ENCODE measurements around the gene TTYH2. TPM values are rescaled to one million over a fixed set of nuclear protein-coding genes. Genes with fewer than 3 reads are reported as not detected.

Gene TTYH2
- total and polyA plus RNA-seq, 2 experiments from 2014 or later, result 1.4 to 3.9 TPM

DNA sequence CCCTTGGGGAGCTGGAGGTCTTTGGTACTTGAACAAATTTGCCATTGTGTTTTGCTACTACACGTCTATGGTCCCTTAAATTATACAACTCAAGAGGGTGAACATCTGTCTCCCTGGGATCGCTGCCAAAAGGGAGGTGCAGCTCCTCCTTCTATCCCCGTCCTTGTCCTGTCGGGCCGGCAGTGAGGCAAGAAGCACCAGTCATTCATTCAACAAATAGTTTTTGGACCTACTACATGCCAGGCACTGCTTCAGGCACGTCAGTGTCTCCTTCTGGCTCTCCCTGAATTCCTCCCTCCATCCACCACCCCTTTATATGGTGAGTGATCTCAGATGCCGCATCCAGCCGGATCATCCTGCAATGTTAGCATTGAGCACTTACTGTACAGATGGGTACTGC, 12.1 kb upstream of the TTYH2 start:
- no peak for TF ChIP-seq STAT1 (IDR thresholded peaks at IDR 0.05; ENCODE audit: unreplicated experiment)
- no peak for TF ChIP-seq EZH2 (IDR thresholded peaks at IDR 0.05; ENCODE audit: low read depth, unreplicated experiment)
- no peak for TF ChIP-seq ZNF331 (CRISPR knock-in tag; IDR thresholded peaks at IDR 0.05; ENCODE audit: low read depth)
- TF ChIP-seq, protein P1, sequence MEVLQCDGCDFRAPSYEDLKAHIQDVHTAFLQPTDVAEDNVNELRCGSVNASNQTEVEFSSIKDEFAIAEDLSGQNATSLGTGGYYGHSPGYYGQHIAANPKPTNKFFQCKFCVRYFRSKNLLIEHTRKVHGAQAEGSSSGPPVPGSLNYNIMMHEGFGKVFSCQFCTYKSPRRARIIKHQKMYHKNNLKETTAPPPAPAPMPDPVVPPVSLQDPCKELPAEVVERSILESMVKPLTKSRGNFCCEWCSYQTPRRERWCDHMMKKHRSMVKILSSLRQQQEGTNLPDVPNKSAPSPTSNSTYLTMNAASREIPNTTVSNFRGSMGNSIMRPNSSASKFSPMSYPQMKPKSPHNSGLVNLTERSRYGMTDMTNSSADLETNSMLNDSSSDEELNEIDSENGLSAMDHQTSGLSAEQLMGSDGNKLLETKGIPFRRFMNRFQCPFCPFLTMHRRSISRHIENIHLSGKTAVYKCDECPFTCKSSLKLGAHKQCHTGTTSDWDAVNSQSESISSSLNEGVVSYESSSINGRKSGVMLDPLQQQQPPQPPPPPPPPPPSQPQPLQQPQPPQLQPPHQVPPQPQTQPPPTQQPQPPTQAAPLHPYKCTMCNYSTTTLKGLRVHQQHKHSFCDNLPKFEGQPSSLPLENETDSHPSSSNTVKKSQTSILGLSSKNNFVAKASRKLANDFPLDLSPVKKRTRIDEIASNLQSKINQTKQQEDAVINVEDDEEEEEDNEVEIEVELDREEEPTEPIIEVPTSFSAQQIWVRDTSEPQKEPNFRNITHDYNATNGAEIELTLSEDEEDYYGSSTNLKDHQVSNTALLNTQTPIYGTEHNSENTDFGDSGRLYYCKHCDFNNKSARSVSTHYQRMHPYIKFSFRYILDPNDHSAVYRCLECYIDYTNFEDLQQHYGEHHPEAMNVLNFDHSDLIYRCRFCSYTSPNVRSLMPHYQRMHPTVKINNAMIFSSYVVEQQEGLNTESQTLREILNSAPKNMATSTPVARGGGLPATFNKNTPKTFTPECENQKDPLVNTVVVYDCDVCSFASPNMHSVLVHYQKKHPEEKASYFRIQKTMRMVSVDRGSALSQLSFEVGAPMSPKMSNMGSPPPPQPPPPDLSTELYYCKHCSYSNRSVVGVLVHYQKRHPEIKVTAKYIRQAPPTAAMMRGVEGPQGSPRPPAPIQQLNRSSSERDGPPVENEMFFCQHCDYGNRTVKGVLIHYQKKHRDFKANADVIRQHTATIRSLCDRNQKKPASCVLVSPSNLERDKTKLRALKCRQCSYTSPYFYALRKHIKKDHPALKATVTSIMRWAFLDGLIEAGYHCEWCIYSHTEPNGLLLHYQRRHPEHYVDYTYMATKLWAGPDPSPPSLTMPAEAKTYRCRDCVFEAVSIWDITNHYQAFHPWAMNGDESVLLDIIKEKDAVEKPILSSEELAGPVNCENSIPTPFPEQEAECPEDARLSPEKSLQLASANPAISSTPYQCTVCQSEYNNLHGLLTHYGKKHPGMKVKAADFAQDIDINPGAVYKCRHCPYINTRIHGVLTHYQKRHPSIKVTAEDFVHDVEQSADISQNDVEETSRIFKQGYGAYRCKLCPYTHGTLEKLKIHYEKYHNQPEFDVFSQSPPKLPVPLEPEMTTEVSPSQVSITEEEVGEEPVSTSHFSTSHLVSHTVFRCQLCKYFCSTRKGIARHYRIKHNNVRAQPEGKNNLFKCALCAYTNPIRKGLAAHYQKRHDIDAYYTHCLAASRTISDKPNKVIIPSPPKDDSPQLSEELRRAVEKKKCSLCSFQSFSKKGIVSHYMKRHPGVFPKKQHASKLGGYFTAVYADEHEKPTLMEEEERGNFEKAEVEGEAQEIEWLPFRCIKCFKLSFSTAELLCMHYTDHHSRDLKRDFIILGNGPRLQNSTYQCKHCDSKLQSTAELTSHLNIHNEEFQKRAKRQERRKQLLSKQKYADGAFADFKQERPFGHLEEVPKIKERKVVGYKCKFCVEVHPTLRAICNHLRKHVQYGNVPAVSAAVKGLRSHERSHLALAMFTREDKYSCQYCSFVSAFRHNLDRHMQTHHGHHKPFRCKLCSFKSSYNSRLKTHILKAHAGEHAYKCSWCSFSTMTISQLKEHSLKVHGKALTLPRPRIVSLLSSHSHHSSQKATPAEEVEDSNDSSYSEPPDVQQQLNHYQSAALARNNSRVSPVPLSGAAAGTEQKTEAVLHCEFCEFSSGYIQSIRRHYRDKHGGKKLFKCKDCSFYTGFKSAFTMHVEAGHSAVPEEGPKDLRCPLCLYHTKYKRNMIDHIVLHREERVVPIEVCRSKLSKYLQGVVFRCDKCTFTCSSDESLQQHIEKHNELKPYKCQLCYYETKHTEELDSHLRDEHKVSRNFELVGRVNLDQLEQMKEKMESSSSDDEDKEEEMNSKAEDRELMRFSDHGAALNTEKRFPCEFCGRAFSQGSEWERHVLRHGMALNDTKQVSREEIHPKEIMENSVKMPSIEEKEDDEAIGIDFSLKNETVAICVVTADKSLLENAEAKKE (CRISPR knock-in tag; IDR thresholded peaks at IDR 0.05), result no peak
- TF ChIP-seq JUNB (IDR thresholded peaks at IDR 0.05; ENCODE audit: unreplicated experiment), result no peak
- no peak for TF ChIP-seq CREB1 (CRISPR knock-in tag; IDR thresholded peaks at IDR 0.05; ENCODE audit: low read depth)
- TF ChIP-seq, protein P2, sequence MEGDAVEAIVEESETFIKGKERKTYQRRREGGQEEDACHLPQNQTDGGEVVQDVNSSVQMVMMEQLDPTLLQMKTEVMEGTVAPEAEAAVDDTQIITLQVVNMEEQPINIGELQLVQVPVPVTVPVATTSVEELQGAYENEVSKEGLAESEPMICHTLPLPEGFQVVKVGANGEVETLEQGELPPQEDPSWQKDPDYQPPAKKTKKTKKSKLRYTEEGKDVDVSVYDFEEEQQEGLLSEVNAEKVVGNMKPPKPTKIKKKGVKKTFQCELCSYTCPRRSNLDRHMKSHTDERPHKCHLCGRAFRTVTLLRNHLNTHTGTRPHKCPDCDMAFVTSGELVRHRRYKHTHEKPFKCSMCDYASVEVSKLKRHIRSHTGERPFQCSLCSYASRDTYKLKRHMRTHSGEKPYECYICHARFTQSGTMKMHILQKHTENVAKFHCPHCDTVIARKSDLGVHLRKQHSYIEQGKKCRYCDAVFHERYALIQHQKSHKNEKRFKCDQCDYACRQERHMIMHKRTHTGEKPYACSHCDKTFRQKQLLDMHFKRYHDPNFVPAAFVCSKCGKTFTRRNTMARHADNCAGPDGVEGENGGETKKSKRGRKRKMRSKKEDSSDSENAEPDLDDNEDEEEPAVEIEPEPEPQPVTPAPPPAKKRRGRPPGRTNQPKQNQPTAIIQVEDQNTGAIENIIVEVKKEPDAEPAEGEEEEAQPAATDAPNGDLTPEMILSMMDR (conservative IDR thresholded peaks at IDR 0.05; ENCODE audit: low read depth in 2 of 2), result no peak
- H3K9me2 ChIP-seq (ENCODE audit: insufficient read depth), result no peaks in the 10 kb centered on the region
- Mint-ChIP-seq H3K27me3 (ENCODE audit: insufficient read depth, low read depth, poor library complexity) (peaks cover 31% of the 10 kb centered on the region), H3K4me1 (peaks cover 28% of the 10 kb centered on the region), H3K9me3 (peaks cover 3% of the 10 kb centered on the region; the same call in 1 of the 3 replicates), H3K36me3 (ENCODE audit: low read depth) (peaks cover 29% of the 10 kb centered on the region), H3K4me3 (no peak overlapping the region; the same call in 2 of the 3 replicates), H3K27ac (no peak overlapping the region)
- peaks cover 12% of the 10 kb centered on the region for H4K20me1 ChIP-seq (replicated peaks; ENCODE audit: insufficient read depth)
- peaks cover 24% of the 10 kb centered on the region for H3K36me3 ChIP-seq (ENCODE audit: insufficient read depth)
- H3K27ac ChIP-seq (ENCODE audit: low read depth), result no peak overlapping the region
- peaks cover 15% of the 10 kb centered on the region for H3F3A ChIP-seq (replicated peaks; ENCODE audit: low read depth)
- H2AFZ ChIP-seq, result no peak overlapping the region
- H3K4me1 ChIP-seq (ENCODE audit: insufficient read depth), result peaks cover 26% of the 10 kb centered on the region
- no peak for ATAC-seq
- H3K4me2 ChIP-seq, result no peak overlapping the region
- peaks cover 11% of the 10 kb centered on the region for H3K27me3 ChIP-seq (ENCODE audit: insufficient read depth)
- peaks cover 27% of the 10 kb centered on the region for H3K79me2 ChIP-seq (replicated peaks; ENCODE audit: insufficient read depth)
- no peak overlapping the region for H3K4me3 ChIP-seq
- no peak for DNase-seq (ENCODE audit: low spot score)
